GM19099 (cell line): ENCODE measurements around the gene ASXL1.

ENCODE experiments used
- POLR2A ChIP-seq: IDR thresholded peaks from 3 replicates; pipeline ENCODE4 v1.6.1; 2011; ENCODE audit warnings: low read depth; ENCODE audit not compliant: insufficient read length; ENCODE audit errors: extremely low read depth

Gene ASXL1

GRCh38 chr20:32467506-32468312, 109.6 kb downstream of the ASXL1 start:
- no peak for TF ChIP-seq POLR2A

DNA sequence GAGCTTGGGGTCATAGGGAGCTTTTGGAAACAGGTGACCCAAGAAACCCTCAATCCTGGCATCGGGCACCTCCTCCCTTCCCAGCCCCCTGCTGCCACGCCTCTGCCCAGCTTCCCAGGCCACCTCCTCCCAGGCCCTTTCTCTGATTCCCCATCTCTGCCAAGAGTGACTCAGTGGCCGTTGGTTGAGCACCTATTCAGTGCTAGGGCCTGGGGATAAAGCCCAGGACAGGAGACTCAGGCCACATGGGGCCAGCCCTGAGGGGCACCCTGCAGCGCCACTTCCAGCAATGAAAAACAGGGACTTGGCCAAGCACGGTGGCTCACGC, 110.1 kb downstream of the ASXL1 start:
- no peak for TF ChIP-seq POLR2A

DNA sequence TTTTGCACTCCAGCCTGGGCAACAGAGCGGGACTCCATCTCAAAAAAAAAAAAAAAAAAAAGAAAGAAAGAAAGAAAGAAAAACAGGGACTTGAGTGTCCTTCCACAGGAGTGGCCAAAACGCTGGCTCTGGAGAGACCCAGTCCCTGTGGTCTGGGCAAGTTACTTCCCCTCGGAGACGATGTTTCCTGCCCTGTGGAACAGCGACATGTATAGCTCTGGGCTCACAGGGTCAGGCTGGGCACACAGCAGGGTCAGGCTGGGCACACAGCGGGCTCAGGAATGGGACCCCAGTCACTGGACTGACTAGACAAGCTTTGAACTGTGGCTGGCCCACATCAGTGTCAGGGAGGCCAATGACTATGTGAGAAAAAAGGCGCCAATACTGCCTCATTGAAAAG, 110.7 kb downstream of the ASXL1 start:
- no peak for TF ChIP-seq POLR2A

GRCh38 chr20:32470025-32470861, 112.1 kb downstream of the ASXL1 start:
- TF ChIP-seq POLR2A, result no peak

DNA sequence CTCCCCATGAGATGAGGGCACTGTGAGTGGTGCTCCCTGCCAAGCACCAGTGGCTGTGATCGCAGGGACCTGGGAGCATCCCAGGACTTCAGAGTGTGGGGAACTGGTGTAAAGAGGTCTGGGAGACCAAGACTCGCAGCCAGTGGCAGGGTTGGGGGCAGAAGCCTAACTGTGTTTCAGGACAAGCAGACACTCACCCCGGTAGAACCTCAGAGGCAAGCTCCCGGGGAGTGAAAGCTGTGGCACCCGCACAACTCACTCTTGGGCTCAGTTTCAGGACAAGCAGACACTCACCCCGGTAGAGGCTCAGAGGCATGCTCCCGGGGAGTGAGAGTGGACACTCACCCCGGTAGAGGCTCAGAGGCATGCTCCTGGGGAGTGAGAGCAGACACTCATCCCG, 112.8 kb downstream of the ASXL1 start:
- no peak for TF ChIP-seq POLR2A

- no peak for TF ChIP-seq POLR2A
These were observed 114.6 kb downstream of the ASXL1 start for GRCh38 chr20:32472581-32473207.

DNA sequence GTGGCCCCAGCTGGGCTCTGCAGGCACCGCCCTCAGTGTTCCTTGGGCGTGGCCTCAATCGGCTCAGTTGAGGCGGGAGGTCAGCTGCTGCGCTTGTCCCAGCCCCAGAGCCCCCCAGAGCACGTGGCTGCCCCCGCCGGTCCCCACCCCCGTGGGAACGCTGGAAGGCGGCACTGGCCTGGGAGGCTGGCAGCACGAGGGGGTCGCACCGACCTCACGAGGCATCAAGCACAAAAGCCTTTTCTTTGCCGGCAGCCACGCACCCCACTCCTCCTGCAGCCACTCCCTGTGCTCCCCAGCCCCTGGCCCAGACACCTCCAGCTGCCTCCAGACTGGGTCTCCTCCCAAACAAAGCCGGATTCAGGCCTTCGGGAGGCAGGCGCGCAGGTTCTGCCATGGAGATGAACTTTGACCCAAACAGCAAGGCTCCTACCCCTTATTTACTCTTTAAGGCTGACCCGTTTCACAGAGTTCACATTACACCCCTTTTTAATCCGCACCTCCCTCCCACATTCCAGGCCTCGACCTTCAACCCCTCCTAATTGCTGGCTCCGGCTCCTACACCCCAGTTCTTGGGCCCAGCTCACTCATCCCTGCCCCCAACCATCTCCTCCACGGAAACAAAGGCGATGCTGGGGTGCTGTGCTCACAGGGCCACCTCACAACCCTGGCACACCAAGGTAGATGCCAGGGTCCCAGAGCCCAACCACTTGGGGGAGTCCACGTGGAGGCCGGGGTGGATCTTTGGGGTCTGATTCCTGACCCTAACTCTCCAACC, 115.3 kb downstream of the ASXL1 start:
- no peak for TF ChIP-seq POLR2A

- TF ChIP-seq POLR2A, result no peak
These were observed 116.0 kb downstream of the ASXL1 start for GRCh38 chr20:32474009-32474716.

- TF ChIP-seq POLR2A, result no peak
These were observed 116.5 kb downstream of the ASXL1 start for GRCh38 chr20:32474717-32474966.

- no peak for TF ChIP-seq POLR2A
These were observed 117.1 kb downstream of the ASXL1 start for GRCh38 chr20:32474967-32475811.

DNA sequence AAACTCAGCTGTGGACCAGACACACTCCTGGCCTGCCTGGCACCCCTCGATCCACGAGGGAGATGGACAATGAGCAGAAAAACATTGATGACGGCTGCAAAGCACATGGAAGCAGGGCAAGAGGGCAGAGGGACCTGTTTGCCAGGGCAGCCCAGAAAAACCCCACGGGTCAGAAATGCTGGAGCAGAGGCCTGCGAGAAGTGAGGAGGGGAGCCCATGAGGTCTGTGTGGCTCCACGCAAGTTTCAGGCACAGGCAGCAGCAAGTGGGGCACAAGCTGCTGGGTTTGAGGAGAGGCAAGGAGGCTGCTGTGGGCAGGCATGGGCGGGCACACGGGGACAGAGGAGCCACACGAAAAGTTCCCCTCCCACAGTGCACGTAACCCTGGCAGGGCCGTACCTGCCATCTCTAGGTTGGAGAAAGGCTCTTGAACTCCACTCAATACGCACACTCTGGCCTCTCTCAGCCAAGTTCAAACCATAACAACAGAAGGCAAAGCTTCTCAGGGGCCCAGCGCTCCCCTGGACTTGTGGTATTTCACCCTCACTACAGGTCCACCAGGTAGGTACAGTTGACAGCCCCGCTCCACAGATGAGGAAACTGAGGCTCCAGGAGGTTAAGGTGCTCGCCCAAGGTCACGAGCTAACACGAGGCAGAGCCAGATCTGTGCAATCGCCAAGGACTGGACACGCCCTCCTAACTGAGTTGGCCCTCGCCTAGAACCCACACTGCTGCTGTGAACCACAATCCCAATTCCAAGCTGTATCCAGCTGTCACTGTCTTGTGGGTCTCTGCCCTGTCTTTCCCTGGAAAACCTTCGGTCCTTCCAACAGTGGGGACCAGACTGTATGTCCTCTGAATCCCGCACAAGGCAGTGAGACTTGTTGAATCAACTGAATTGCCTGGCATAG, 118.8 kb downstream of the ASXL1 start:
- no peak for TF ChIP-seq POLR2A

DNA sequence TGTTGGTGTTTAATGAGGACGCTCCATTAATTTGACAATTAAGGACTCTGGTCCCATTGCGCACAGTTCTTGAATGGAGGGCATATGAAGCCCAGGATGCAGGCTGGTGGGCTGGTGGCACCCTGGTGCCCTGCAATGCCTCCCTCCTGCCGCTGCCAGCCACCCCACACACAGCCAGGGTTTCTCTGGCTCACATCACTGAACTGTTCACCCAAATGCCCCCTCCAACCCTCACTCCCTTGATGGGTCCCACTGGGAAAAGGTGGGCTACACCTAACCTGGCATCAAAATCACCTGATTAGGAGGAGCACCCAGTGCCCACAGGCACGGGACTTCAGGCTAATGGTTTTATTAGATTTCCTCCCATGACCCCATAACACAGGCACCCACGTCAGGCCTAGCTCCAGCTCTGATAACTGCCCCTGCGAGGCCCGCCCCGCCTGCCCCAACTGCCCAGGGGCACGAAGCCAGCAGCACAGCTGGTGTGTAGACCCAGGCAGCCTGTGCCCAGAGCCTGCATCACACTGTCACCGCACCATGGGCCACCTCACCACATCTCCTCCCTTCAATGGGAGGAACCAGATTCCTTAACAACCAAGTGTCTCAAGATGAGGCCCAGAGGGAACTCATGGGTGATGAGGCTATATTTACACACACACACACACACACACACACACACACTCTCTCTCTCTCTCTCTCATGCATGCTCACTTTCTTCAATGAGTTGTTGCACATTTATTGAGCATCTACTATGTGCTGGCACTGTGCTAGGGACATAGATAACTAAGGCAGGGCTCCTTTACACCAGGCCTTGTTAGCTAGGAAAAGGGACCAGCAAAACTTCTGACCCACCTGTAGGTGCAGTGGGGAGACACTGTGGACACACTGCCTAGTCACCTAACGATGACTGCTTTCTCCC, 119.7 kb downstream of the ASXL1 start:
- no peak for TF ChIP-seq POLR2A
